ENCODE results near the gene SERPINA1.

SERPINA1 gene

DNA sequence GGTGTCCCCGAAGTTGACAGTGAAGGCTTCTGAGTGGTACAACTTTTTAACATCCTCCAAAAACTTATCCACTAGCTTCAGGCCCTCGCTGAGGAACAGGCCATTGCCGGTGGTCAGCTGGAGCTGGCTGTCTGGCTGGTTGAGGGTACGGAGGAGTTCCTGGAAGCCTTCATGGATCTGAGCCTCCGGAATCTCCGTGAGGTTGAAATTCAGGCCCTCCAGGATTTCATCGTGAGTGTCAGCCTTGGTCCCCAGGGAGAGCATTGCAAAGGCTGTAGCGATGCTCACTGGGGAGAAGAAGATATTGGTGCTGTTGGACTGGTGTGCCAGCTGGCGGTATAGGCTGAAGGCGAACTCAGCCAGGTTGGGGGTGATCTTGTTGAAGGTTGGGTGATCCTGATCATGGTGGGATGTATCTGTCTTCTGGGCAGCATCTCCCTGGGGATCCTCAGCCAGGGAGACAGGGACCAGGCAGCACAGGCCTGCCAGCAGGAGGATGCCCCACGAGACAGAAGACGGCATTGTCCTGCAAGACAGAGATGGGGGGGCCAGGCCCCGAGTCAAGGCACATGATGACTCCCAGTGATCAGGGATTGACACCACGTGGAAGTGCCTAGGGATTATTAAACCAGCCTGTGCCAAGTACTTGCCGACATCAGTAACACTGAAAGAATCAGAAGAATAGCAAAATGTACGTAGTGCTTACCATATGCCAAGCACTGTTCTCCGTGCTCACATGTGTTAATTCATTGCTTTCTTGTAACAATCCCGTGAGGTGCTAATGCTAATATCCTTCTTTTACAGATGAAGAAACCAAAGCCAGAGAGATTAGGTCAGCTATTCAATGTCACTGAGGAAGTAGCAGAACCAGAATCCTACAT is 5.4 kb downstream of the SERPINA1 start:
- DNase-seq (ENCODE audit: low read depth): no peak

DNA sequence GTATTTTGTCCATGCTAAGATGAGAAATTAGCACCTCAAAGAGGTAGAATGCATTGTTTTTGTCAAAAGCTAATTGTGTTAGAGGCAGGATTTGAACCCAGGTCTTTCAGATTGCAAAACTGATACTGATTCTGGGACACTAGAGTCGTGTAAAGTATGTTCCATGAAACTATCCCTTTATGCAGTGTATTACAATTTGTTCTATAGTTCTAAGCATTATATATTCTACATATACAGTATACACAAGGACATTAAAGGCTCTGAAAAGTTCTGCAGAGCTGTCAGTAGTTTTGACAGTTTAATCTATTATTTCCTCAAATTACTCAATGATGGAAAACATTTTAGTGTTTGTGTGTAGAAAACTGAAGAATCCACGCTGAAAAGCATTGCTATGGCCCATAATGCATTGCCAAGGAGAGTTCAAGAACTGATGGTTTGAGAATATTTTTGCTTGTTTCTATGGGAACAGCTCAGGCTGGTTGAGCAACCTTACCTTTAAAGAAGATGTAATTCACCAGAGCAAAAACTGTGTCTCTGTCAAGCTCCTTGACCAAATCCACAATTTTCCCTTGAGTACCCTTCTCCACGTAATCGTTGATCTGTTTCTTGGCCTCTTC is 6.2 kb downstream of the SERPINA1 start:
- no peak for DNase-seq (ENCODE audit: low read depth)

DNA sequence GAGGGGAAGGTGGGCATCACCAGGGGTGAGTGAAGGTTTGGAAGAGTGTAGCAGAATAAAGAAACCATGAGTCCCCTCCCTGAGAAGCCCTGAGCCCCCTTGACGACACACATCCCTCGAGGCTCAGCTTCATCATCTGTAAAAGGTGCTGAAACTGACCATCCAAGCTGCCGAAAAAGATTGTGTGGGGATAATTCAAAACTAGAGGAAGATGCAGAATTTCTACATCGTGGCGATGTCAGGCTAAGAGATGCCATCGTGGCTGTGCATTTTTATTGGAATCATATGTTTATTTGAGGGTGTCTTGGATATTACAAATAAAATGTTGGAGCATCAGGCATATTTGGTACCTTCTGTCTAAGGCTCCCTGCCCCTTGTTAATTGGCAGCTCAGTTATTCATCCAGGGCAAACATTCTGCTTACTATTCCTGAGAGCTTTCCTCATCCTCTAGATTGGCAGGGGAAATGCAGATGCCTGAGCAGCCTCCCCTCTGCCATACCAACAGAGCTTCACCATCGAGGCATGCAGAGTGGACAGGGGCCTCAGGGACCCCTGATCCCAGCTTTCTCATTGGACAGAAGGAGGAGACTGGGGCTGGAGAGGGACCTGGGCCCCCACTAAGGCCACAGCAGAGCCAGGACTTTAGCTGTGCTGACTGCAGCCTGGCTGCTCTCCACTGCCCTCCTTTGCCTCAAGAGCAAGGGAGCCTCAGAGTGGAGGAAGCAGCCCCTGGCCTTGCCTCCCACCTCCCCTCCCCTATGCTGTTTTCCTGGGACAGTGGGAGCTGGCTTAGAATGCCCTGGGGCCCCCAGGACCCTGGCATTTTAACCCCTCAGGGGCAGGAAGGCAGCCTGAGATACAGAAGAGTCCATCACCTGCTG is 7.0 kb downstream of the SERPINA1 start:
- no peak for DNase-seq (ENCODE audit: low read depth)

DNA sequence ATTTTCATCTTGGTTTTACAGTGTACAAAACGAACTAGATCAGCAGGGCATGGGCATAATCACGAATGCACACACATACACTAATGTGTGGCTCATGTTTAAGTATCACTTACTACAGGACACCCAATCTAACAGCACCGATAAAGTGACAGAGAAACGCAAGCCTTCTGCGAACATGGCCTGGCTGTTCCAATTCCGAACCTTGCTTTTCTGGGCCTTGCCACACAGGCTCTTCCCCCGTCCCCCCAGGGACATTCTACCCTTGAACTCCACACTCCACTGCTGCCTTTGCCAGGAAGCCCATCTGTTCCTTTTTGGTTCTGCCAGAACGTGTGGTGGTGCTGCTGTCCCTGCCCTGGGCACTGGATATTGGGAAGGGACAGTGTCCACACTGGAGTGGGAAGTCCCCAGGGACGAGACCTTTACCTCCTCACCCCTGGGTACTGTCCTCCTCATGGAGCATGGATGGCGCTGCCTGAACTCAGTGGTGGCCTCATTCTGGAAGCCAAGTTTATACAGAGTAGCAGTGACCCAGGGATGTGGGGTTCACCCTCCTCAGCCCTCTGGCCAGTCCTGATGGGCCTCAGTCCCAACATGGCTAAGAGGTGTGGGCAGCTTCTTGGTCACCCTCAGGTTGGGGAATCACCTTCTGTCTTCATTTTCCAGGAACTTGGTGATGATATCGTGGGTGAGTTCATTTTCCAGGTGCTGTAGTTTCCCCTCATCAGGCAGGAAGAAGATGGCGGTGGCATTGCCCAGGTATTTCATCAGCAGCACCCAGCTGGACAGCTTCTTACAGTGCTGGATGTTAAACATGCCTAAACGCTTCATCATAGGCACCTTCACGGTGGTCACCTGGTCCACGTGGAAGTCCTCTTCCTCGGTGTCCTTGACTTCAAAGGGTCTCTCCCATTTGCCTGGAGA is 7.9 kb downstream of the SERPINA1 start:
- no peak for DNase-seq (ENCODE audit: low read depth)

DNA sequence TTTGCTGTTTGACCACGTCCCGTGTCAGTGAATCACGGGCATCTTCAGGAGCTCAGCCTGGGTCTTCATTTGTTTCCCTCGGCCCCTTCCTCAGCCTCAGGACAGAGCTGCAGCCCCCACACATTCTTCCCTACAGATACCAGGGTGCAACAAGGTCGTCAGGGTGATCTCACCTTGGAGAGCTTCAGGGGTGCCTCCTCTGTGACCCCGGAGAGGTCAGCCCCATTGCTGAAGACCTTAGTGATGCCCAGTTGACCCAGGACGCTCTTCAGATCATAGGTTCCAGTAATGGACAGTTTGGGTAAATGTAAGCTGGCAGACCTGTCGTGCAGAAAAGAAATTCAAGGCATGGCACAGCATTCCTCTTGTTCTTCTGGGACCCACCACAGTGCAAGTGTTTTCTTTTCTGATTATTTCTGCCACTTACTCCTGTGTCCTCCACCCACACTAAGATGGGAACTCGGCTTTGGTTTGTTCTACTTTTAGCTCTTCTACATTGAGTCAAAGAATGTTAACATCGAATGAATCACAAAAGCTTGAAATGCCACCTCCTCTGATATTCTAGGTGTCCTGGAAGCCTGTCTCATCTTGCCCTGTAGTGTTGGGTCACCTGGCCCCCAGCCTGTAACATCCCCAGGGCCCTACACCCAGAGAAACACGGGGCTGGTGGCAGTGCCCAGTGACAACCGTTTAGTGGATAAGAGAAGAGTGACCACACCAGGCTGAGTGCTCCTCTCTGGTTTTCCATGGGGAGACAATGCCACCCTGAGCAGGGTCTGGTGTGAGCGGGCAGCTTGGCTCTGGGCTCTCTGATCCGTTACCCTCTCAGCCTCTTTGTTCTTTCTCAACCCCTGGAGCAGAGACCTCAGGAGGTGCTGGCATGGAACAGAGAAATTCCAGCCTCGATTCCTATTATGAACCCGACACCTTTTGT is 8.8 kb downstream of the SERPINA1 start:
- no peak for DNase-seq (ENCODE audit: low read depth)

DNA sequence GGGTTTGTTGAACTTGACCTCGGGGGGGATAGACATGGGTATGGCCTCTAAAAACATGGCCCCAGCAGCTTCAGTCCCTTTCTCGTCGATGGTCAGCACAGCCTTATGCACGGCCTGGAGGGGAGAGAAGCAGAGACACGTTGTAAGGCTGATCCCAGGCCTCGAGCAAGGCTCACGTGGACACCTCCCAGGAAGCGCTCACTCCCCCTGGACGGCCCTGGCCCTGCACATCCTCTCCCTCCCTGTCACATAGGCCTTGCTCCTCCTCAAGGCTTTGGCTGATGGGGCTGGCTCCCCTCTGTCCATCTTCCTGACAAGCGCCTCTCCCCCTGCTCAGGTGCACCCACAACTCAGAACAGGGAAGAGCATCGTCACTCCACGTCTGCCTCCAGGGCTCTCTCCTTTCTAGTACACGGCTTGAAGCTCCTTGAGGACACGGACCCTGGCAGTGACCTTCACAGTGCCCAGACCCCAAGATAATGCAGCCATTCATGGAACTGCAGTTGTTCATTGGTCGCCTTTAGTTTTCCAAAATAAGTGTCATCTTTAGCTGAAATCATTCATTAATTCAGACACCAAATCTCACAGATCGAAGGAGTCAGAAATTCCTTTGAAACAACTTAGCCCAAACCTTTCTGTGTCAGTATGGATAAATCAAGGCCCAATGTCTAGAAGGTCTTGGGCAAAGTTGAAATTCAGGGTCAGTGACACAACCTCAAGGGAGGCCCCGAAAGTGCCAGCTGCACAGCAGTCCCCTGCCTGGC is 9.7 kb downstream of the SERPINA1 start:
- DNase-seq (ENCODE audit: low read depth): no peak

DNA sequence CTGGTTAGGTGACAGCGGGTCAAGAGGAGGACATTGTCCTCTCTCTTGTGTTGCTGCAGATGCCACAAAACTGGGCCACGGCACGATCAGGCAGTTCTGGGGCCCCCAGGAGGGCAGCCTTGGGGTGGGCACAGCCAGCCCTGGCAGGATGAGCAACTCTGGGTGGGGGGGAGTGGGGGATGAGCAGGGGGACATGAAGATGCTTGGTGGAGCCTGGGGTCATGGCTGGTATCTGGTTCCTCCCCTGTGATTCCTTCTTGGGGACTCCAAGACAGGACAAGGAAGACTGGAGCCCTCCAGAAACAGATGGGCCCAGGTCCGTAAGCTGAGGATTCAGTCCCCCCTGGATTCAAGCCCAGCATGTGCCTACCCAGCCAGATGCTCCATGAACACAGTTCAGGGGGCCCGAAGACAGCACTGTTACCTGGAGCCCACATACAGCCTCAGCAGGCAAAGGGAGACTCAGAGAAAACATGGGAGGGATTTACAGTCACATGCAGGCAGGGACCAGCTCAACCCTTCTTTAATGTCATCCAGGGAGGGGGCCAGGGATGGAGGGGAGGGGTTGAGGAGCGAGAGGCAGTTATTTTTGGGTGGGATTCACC is 10.4 kb downstream of the SERPINA1 start:
- no peak for DNase-seq (ENCODE audit: low read depth)

DNA sequence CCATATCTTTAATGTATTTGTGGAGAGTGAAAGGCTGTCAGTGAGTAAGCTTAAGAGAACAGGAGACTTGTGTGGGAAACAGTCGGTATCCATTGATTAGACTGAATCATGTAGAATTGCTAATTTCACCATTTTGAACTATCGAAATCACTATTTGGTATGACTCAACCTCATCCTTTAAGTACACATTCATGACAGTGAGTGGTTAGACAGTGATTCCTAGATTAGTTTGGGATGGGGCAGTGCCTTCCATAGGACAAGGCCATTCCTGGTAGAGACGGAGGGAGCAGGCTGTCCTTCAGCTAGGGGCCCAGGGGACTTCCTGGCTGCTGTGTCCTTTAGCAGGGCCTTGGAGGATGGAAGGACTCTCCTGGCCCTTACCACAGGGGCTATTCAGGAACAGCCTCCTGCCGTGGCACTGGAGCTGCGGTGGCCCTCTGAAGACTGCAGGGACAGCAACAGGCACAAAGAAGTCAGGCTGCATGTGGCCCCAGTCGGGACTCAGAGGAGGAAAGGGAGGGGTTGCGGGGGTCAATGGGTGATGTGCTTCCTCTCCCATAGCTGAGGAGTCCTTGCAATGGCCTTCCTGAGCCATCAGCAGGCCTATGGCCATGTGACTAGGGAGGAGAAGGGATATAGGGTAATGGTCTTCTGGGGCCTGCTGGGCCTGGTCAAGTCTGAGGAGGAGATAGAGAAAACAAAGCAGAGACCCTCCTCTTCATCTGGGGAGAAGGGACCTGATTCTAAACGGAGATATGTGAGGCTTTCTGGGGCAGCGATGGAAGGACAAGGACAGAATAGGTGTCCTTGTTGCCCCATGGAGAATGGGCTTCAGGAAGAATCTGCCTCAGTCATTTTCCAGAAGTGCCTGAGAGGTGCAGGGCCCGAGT is 11.2 kb downstream of the SERPINA1 start:
- DNase-seq (ENCODE audit: low read depth): no peak

DNA sequence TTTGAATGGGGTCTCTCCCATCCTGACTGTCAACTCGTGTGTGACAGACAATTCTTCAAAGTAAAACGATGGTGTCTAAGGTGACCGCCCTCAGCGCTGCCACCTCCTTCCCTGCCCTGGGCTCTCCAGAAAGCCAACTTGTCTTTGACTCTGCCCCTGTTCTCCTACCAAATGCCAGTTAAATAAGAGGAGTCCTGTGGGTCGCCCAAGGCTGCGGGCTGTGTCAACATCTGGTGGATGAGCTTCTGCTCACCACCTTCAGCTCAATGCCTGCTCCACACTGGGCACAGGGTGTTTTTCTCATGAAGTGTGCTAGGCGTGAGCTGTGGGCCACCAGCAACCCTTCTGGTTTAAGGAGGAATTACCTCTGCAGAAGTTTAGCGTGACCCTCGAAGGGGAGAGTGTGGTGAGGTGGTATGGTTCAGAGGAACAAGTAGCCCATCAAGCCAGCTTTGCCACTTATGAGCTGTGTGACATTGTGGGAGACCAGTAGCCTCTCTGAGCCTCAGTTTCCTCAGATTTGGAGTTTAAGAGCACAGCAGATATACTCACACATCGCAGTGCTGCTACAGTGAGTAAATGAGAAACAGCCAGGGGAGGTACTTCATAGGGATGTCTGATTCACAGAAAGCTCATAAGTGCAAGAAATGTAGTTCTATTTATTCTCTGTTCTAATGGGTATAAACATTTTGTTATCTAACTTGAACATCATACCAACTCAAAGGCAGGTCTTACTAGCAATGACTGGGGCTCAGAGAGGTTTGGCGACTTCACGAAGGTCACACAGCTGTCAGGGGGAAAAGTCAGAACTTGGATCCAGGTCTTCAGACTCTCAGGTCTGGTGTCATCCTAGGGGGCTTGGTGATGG is 12.1 kb downstream of the SERPINA1 start:
- DNase-seq (ENCODE audit: low read depth): no peak

DNA sequence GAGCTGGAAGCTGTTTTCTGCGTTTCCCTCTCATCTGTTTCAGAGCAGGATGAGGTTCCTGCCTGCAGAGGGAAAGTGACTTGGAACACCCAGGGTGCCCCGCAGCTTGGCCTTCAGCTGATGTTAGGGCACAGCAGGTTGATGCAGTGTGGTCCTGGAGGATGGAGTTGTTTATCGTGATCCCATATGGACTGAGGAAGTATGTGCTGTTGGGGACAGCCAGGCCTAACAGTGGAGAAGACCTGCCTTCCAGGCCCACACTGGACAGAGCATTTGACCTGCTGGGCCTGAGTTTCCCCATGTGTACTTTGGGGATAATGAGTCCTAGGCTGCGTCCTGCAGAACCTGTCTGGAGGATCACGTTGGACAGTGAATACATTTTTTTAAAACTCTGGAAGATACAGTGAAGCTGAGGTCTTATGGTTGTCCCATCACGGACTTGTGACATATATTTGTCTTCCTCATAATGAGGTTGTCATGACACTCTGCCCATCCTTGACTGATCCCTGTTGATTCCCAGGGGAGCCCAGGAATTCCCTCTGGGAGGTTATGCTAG is 12.8 kb downstream of the SERPINA1 start:
- no peak for DNase-seq (ENCODE audit: low read depth)

DNA sequence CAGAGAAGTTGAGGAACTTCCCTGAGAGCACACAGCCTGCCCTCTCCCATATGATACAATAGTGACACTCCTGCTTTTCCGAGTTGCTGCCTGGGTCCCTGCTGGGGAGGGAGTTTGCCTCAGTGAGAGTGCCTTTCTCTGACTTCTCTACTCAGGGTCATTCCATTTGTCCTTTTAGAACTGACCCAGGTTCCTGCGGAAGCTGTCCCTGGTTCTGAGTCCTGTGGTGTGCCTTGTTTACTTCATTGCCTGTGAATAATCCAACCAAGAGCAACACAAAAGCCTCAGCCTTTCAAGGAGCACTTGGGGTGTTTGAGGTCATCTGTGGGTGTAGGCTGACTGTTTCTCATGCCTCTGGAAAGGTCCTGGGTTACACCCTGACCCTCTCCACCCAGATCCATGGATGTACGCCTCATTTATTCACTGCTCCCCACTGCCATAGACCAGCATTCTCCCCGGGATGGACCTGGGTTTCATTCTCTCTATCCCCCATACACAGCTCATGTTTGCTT is 13.6 kb downstream of the SERPINA1 start:
- DNase-seq (ENCODE audit: low read depth): no peak

DNA sequence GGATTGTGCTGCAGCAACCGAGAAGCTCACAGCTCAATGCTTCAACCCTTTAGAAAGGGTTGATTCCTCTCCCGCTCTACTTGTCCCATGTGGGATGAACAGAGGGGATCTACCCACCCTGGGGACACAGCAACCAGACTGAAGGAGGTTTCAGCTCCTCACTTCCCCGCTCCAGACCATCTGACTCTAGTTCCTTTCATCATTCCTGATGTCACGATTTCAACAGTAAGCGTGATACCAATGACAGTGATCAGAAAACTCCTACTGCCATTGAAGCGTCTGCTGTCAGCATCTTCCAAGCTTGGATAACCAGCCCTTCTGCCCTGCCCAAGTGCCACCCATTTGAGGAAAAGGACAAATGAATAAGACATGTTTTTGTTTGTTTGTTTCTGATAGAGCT is 14.3 kb downstream of the SERPINA1 start:
- no peak for DNase-seq (ENCODE audit: low read depth)

DNA sequence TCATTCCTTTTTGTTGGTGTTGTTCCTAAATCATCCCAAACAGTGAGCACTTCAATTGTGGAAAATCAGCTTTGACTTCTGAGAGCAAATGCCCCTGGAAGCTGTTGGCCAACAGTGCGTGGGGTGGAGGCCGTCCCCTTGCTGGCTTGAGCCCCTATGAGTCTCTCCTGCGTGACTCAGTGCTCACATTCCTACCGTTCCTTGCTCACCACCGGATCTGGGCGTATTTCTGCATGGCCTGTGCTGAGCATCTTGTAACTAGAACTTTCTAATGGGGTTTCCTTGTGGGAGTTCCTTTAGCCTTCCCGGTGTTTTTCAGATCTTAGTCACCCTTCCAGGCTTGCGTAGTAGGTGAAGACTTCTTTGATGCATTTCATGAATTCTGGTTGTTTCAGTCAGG is 14.7 kb downstream of the SERPINA1 start:
- no peak for DNase-seq (ENCODE audit: low read depth)

DNA sequence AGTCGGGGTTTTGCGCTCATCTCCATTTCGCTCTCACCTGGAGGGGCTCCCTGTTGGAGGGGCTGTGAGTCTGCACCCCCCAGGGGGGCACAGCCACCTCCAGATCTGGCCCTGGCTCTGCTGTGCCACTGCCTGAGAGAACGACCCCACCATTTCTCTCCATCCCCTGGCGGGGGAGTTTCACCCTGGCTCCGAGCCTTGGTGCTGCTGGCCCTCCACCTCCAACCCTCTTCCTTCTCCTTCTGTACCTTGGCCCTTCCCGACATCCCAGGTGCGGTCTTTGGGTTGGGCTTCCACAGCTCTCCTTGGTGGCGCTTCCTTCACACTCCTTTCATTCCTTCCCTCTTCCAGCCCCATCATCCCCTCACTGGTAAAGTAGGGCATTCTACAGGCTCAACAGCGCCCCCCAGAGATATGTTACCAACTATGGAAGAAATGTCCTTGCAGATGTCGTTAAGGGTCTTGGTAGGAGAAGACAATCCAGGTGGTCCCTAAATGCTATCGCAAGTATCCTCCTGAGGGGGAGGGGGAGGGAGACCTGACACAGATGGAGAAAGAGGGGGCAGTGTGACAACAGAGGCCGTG is 16.3 kb downstream of the SERPINA1 start:
- DNase-seq (ENCODE audit: low read depth): no peak

DNA sequence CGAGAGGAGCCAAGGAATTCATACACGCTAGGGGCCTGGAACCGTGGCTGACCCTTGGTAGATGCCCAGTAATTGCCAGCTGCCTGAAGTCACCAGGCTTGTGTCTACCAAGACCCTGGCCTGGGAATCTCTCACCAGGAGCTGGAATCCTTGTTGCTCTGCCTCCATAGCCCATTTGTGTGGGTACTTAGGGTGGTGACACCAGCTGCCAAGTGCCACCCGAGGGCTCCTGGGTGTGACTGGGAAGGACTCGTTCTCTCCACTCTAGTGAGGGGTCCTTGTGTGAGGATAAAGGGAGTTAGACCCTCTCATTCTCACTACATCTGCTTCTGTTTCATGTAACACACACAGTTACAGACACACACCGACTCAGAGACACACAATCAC is 17.9 kb downstream of the SERPINA1 start:
- DNase-seq (ENCODE audit: low read depth): no peak

All from CMK (cell line).